COLO668 (cell line): ENCODE data around the gene ZP1.
"Not testable (repeated sequence)": the region's sequence is repeated elsewhere in the genome, so short reads cannot be mapped to it uniquely, and the experiment has no call there.

Source experiments
- DNase-seq: peaks from one replicate; lab custom pipeline; 2025; ENCODE audit not compliant: unreplicated experiment; lab: John Stamatoyannopoulos, UW

ZP1 gene

GRCh38 chr11:60906132-60906972, 39.0 kb downstream of the ZP1 start, which contains the start of gene PRPF19:
Gene PRPF19 (minus strand): TSS chr11:60906585. CDS start chr11:60906382, 203 bp downstream.
- DNase-seq = peak; percentile 97

- no peak for DNase-seq
These were observed 41.5 kb downstream of the ZP1 start for GRCh38 chr11:60908803-60909202.

- not testable (repeated sequence) for DNase-seq
These were observed 42.4 kb downstream of the ZP1 start for GRCh38 chr11:60909680-60910280.

GRCh38 chr11:60910281-60910687, 42.9 kb downstream of the ZP1 start:
- DNase-seq = no peak

- no peak for DNase-seq
These were observed 43.5 kb downstream of the ZP1 start for GRCh38 chr11:60910711-60911380.

GRCh38 chr11:60912223-60912850, 45.0 kb downstream of the ZP1 start:
- DNase-seq = no peak

GRCh38 chr11:60912851-60913528, 45.6 kb downstream of the ZP1 start:
- DNase-seq = no peak

GRCh38 chr11:60913793-60914632, 46.7 kb downstream of the ZP1 start, which contains the start of gene TMEM109:
Gene TMEM109 (plus strand): TSS chr11:60914158. CDS start chr11:60919694, 5,536 bp downstream.
- DNase-seq = peak; percentile 90

GRCh38 chr11:60914633-60915247, 47.4 kb downstream of the ZP1 start:
- DNase-seq = peak; percentile 55

GRCh38 chr11:60915248-60915914, 48.0 kb downstream of the ZP1 start:
- peak; percentile 45 for DNase-seq

GRCh38 chr11:60916669-60917206, 49.4 kb downstream of the ZP1 start:
- DNase-seq = no peak

GRCh38 chr11:60917267-60917666, 49.9 kb downstream of the ZP1 start:
- DNase-seq = no peak

GRCh38 chr11:60918251-60918938, 51.1 kb downstream of the ZP1 start:
- DNase-seq = no peak

- no peak for DNase-seq
These were observed 51.6 kb downstream of the ZP1 start for GRCh38 chr11:60918939-60919265.

- DNase-seq = no peak
These were observed 52.0 kb downstream of the ZP1 start for GRCh38 chr11:60919320-60919719.

GRCh38 chr11:60919956-60920355, 52.6 kb downstream of the ZP1 start:
- DNase-seq = no peak

GRCh38 chr11:60921259-60921658, 53.9 kb downstream of the ZP1 start:
- DNase-seq = no peak

- DNase-seq = no peak
These were observed 54.5 kb downstream of the ZP1 start for GRCh38 chr11:60921777-60922335.
